Neuron (in vitro differentiated cells): ENCODE measurements around the gene PATJ.
A peak's percentile ranks its signal among the peaks of the same experiment; 100 is the strongest.
"Not testable (repeated sequence)": the region's sequence is repeated elsewhere in the genome, so short reads cannot be mapped to it uniquely, and the experiment has no call there.

Experiments
- H2AFZ ChIP-seq: one replicate; pipeline ENCODE4 v1.6.1; 2013; ENCODE audit warnings: low read depth, mild to moderate bottlenecking, inconsistent platforms, low read length, moderate library complexity
- H3K27me3 ChIP-seq: one replicate; pipeline ENCODE4 v1.6.1; 2013; ENCODE audit warnings: low read length; ENCODE audit not compliant: insufficient read depth
- H3K36me3 ChIP-seq: one replicate; pipeline ENCODE4 v1.6.1; 2013; ENCODE audit warnings: low read length; ENCODE audit not compliant: insufficient read depth
- H3K4me1 ChIP-seq: one replicate; pipeline ENCODE4 v1.6.1; 2013; ENCODE audit warnings: low read length; ENCODE audit not compliant: insufficient read depth
- H3K4me3 ChIP-seq: 2 replicates; pipeline ENCODE4 v1.5.1; 2013; ENCODE audit warnings: mild to moderate bottlenecking, low read length, moderate library complexity
- H3K9me3 ChIP-seq: one replicate; pipeline ENCODE4 v1.6.1; 2013; ENCODE audit warnings: low read length

The PATJ gene

GRCh38 chr1:61925591-61926298 lies 183.5 kb downstream of the PATJ start:
- Histone ChIP-seq H3K4me1 (no peaks in the 10 kb centered on the region), H3K36me3 (no peaks in the 10 kb centered on the region), H2AFZ (no peak overlapping the region), H3K9me3 (no peaks in the 10 kb centered on the region), H3K27me3 (no peaks in the 10 kb centered on the region), H3K4me3 (no peak overlapping the region)

- Histone ChIP-seq H3K4me3 (no peak overlapping the region), H3K4me1 (no peaks in the 10 kb centered on the region), H3K9me3 (no peaks in the 10 kb centered on the region), H2AFZ (no peak overlapping the region), H3K27me3 (no peaks in the 10 kb centered on the region), H3K36me3 (no peaks in the 10 kb centered on the region)
Observed at GRCh38 chr1:61926597-61926996, 184.3 kb downstream of the PATJ start.

GRCh38 chr1:61930116-61930645 lies 187.9 kb downstream of the PATJ start:
- H3K27me3 ChIP-seq, result no peaks in the 10 kb centered on the region
- no peaks in the 10 kb centered on the region for H3K9me3 ChIP-seq
- H3K4me1 ChIP-seq, result no peaks in the 10 kb centered on the region
- no peak overlapping the region for H3K4me3 ChIP-seq
- no peak overlapping the region for H2AFZ ChIP-seq
- H3K36me3 ChIP-seq, result no peaks in the 10 kb centered on the region

GRCh38 chr1:61931587-61932279 lies 189.5 kb downstream of the PATJ start:
- no peaks in the 10 kb centered on the region for H3K4me1 ChIP-seq
- H3K27me3 ChIP-seq, result no peaks in the 10 kb centered on the region
- no peaks in the 10 kb centered on the region for H3K9me3 ChIP-seq
- H2AFZ ChIP-seq, result no peak overlapping the region
- no peaks in the 10 kb centered on the region for H3K36me3 ChIP-seq
- H3K4me3 ChIP-seq, result no peak overlapping the region

- Histone ChIP-seq H3K36me3 (no peaks in the 10 kb centered on the region), H3K27me3 (no peaks in the 10 kb centered on the region), H3K4me1 (no peaks in the 10 kb centered on the region)
Observed at GRCh38 chr1:61935516-61935915, 193.2 kb downstream of the PATJ start.

GRCh38 chr1:61936839-61937238 lies 194.6 kb downstream of the PATJ start:
- Histone ChIP-seq H3K9me3 (no peaks in the 10 kb centered on the region), H3K36me3 (no peaks in the 10 kb centered on the region), H2AFZ (no peak overlapping the region), H3K27me3 (no peaks in the 10 kb centered on the region), H3K4me3 (no peak overlapping the region), H3K4me1 (no peaks in the 10 kb centered on the region)

More at GRCh38 chr1:61935516-61935915, 193.2 kb downstream of the PATJ start:
- Histone ChIP-seq H3K4me3 (no peak overlapping the region), H3K9me3 (no peaks in the 10 kb centered on the region), H2AFZ (no peak overlapping the region)

GRCh38 chr1:61941794-61942193 lies 199.5 kb downstream of the PATJ start:
- Histone ChIP-seq H3K36me3 (no peaks in the 10 kb centered on the region), H2AFZ (no peak overlapping the region), H3K9me3 (no peaks in the 10 kb centered on the region), H3K4me3 (no peak overlapping the region), H3K4me1 (no peaks in the 10 kb centered on the region), H3K27me3 (no peaks in the 10 kb centered on the region)

- H3K4me3 ChIP-seq, result no peak overlapping the region
- no peaks in the 10 kb centered on the region for H3K9me3 ChIP-seq
- no peaks in the 10 kb centered on the region for H3K4me1 ChIP-seq
- no peaks in the 10 kb centered on the region for H3K27me3 ChIP-seq
- H3K36me3 ChIP-seq, result no peaks in the 10 kb centered on the region
- H2AFZ ChIP-seq, result no peak overlapping the region
Observed at GRCh38 chr1:61942856-61943255, 200.6 kb downstream of the PATJ start.

GRCh38 chr1:61948685-61949084 lies 206.4 kb downstream of the PATJ start:
- H3K27me3 ChIP-seq, H3K36me3 ChIP-seq, H3K4me3 ChIP-seq, H2AFZ ChIP-seq, H3K9me3 ChIP-seq: not testable (repeated sequence)
- H3K4me1 ChIP-seq, result peaks cover 28% of the 10 kb centered on the region

GRCh38 chr1:61950418-61950817 lies 208.1 kb downstream of the PATJ start:
- Histone ChIP-seq H3K36me3 (no peaks in the 10 kb centered on the region), H3K9me3 (no peaks in the 10 kb centered on the region), H3K4me1 (peaks cover 30% of the 10 kb centered on the region), H2AFZ (no peak overlapping the region), H3K4me3 (no peak overlapping the region), H3K27me3 (no peaks in the 10 kb centered on the region)

- Histone ChIP-seq H3K4me1 (peaks cover 36% of the 10 kb centered on the region), H2AFZ (peak overlapping the region; percentile 66), H3K4me3 (peak overlapping the region; percentile 30), H3K9me3 (no peaks in the 10 kb centered on the region), H3K27me3 (no peaks in the 10 kb centered on the region), H3K36me3 (no peaks in the 10 kb centered on the region)
Observed at GRCh38 chr1:61951731-61952580, 209.7 kb downstream of the PATJ start.

GRCh38 chr1:61952675-61953074 lies 210.4 kb downstream of the PATJ start:
- Histone ChIP-seq H3K9me3 (no peaks in the 10 kb centered on the region), H3K27me3 (no peaks in the 10 kb centered on the region), H2AFZ (no peak overlapping the region), H3K36me3 (no peaks in the 10 kb centered on the region), H3K4me1 (peaks cover 43% of the 10 kb centered on the region), H3K4me3 (peak overlapping the region; percentile 30)
